Fibroblast of skin of abdomen (primary cell): ENCODE results near the gene THSD4.
"Not testable (repeated sequence)": the region's sequence is repeated elsewhere in the genome, so short reads cannot be mapped to it uniquely, and the experiment has no call there.

ENCODE experiments used
- DNase-seq: peaks from one replicate; pipeline ENCODE4 v3.0.0-alpha.2; 2013

THSD4 gene

DNA sequence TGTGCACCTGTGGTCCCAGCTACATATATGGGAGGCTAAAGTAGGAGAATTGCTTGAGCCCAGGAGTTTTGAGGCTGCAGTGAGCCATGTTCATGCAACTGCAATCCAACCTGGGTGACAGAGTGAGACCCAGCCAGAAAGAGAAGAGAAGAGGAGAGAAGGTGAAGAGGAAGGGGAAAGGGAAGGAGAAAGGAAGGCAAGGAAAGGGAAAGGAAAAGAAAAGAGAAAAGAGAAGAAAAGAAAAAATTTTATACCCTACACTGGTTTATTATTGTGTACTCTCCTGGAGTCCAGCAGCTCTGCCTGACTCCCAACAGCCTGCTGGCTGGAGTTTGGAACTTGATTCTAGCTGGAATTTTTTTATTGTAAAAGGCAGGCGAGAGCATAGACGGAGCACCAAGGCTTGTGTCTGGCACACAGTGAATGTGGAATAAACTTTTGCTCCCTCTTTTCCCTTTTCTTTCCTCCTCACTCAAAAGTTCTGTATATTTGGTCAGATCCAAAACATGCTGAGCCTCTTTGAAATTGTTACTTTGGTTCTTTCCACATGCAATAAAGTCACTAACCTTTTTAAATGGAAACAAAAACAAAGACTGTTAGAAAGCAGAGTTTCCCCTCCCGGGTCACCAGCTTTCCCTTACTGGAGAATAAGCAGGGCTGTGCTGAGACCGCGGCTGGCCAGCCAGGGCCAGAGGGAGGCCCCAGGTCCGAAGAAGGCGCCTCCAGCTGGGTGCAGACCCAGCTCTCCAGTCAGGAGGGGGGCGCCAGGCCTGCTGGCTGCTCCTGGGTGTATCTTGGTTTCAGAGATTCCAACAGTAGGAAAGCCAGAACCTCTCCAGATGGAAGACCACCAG, 9.9 kb downstream of the THSD4 start:
- DNase-seq = no peak

DNA sequence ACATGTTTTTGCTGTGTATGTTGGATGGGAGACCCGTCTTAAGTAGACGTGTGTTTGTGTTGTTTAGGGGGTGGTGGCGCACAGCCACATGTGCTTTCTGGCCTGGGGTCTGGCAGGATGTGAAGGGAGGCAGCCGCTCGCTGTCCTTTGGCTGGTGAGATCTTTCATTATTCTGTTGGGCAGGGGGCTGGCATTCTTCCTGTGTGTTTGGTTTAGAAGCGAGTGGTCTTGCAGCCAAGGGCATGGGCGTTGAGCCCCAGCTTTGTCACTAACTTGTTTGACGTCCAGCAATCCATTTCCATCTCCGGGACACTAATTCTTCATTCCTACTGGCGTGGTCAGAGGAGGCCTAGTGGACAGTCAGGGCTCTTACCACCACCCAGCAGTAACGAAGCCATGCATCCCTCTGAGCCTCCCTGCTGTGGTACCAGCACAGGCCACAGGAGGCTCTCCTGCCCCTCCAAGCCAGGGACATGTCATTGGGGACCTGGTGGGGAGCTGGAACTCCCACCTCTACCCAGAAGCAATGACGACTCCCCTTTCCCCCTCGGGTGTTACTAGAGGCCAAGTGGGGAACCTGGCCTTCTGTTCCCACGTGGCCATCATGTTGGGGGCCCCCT, 10.7 kb downstream of the THSD4 start:
- no peak for DNase-seq

DNA sequence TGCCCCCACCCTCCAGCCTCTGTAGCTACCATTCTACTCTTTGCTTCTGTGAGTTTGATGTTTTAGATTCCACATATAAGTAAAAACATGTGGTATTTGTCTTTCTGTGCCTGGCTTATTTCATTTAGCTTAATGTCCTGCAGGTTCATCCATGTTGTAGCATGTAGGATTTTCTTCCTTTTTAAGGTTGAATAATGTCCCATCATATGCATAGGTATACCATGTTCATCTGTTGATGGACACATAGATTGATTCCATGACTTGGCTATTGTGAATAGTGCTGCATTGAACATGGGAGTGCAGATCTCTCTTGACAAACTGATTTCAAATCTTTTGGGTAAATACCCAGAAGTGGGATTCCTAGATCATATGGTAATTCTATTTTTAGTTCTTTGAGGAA, 11.8 kb downstream of the THSD4 start:
- DNase-seq = no peak

DNA sequence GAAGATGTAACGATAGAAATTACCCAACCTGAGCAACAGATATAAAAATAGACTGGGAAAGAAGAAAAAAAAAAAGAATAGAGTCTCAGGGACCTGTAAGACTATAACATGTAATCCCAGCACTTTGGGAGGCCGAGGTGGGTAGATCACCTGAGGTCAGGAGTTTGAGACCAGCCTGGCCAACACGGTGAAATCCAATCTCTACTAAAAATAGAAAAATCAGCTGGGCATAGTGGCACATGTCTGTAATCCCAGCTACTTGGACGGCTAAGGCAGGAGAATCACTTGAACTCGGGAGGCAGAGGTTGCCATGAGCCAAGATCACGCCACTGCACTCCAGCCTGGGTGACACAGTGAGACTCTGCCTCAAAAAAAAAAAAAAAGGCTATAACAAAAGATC, 12.9 kb downstream of the THSD4 start:
- DNase-seq = not testable (repeated sequence)

DNA sequence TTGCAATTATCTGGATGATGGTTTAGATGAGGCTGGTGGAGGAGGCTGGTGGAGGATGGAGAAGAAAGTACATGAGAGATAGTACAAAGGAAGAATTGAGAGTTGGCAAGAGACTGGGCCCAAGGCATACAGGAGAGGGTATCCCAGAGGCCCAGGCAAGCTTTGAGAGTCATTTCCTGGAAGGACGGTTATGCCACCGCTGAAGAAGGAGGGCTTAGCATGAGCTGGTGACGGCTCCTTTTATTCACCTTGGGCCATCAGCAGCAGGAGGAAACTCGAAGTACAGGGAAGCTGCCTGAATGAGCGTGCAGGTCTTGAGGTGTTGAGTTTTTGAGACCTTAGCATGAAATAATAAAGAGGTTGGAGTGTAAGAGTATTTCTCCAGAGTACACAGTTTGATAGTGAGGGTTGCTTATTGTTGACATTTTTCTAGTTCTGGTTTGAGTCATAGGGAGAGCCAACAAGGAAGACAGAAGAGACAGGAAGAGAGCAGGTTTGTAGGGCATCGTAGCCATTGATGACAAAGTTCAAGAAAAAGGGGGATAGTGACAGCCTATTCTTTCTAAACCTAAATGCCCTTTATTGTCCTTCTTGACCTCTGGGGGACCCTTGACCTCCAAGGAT, 13.8 kb downstream of the THSD4 start:
- DNase-seq = no peak

DNA sequence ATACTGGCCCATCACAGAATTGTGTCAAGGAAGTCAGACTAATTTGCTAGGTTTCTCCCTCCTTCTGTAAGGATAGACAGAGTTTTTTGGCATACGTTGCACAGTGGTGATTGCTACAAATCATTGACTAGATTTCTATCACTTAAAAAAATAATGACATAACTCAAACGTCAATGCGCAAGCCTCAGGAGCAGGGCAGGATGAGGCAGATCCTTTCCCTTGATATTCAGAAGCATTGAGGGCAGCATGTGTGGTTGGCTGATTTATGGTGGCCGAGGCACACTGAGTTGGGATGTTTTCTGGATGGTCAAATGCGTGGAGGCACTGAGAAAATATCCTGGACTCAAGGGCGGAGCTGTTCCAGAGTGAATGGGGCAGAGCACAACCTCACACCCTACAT, 14.4 kb downstream of the THSD4 start:
- DNase-seq = no peak

DNA sequence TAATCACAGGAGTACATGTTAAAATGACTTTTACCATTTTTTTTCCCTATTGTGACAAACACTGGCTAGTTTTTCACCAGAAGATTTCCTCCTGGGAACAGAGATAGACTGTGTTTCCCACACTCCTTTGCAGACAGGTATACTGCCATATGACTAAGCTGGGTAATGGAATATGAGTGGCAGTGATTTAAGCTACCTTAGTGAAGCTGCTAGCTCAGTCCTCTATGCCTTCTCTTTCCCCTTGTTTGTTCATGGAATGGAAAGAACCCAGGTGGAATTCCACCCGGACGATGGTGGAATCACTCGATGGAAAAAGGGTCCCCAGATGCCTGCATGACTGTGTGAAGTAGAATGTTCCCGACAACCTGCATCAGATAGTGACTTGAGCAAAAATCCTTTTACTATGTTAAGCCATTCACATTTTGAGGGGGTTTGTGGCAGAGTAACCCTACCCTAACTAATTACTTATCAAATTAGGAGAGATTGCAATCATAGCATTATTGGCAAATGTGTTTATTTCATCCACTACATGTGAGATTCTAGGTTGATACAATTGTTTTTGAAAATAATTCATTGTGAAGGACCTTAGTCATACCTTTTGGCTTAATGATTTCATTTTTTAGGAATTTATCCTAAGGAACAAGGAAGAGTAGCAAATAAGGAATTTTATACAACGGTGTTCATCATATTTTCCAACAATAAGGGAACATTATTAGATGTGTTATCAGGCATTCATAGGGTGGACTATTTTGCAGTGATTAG, 16.5 kb downstream of the THSD4 start:
- no peak for DNase-seq

DNA sequence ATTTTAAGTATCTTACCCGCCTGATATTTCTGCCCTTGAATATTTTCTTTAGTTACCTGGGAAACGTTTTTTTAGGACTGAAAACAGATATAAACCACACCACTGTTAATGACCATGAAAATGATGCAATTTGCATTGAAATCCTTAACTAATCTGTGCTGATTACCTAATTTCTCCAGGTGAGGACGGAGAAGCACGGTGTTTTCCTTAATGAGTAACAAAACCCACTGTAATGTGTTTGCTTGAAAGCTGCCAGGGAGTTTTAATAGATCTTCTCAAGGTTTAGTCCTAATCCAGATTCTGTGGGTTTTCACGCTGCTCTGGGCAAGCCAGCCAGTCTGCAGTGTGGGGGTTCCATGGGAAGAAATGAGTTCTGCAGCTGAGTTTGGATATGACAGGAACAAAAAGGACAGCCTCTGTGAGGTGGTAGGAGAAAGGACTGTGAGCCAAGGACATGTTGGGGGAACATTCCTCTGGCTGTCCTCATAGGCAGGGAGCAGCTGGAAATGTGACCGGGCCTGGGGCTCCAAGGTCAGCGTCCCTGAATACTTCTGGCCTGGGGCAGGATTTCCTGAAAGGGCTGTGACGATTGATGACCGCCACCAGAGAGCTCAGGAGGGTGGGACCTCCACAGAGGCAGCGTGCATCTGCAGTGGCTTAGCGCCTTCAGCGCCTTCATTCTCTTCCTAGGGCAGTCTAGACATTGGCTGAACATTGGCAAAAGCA, 18.6 kb downstream of the THSD4 start:
- DNase-seq = no peak

DNA sequence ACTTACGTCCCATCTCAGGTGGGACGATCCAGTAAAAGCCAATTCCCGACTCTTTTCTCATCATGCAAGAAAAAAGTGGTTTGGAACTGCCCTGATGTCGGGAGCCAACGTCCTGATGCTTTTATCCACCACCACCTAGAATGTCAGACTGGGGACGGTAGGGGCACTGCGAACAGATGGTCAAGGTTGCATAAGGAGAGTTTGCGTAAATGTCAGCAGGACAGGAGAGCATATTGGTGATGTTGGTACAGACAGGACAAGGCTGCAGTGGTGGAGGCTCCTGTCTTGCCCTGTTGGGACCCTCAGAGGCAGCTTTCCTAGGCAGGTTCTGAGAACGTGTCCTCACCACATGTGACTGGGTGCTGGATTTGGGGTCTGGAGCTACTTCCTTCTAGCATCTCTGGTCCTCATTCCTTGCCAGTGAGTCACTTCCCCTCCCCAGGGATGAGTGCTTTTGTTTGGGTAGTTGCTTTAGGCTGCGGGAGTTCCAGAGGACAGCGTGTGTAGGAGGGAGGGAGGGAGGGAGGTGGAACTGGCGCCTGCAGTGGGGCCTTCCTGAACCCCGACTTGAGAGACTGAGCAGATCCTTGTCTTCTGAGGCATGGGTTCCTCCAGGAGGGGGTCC, 21.0 kb downstream of the THSD4 start:
- peak; percentile 93 for DNase-seq

DNA sequence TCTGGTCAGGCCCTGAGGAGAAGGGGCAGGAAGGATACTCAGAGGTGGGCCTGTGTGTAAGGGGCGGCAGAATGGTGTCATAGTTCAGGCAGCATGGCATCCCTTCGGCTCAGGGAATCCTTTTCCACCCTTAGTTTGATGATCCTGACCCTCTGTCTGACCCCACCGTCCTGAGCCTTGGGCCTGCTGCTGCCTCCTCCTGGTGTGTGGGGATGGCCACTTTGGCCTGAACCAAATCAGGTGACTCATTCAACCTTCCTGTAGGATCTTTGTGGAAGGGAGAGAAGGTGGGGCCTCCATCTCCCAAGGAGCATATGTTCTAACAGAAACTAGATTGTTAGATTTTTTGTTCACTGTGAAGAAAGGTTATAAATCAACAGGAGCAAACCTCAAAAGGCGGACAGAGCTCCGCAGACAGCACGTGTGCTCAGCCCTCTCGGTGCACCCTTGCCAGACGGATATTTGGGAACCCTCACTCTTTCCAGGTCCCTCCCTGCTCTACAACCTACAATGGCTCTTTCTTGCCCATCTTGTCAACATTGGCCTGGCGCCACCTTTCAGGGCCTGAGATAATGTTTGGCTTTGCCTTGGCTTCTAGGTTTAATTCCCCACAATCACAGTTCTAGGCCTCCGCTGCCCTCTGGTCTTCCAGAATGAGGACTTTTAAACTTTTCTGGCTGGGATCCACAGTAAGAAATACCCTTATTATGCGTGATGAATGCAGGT, 21.7 kb downstream of the THSD4 start:
- peak; percentile 59 for DNase-seq

DNA sequence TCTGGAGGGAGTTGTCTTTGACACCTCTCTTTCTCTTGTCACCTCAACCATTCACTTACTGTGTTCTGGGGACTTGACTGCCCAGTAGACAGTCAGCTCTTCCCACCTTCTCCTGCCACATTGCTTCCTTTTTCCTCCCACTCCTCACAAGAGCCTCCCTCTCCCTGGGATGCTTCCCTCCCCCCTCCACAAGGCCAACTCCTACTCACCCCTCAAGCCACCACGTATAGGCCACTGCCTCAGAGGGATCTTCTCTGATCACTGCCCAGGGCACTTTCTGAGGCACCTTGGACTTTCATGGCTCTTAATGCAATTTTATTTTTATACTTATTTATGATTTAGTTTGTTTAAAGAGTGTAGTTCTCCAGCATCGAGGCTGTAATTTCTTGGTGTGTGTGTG, 23.2 kb downstream of the THSD4 start:
- no peak for DNase-seq

DNA sequence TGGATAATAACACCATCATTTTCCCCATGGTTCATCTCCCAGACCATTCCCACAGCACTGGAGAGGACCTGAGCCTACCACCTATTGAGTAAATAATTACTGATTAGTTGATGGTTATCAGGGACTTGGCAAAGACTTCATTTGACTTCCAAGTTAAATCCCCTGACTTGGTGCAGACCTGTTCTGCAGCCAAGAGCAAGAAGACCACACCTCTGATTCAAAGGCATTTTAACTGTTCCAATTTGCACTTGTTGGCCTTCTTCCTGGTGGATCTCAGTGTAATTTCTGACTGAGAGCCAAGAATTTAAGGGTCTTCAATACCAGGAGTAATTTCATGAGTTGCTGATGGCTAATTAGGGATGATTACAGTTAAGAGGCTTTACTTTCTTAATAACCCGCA, 24.0 kb downstream of the THSD4 start:
- DNase-seq = no peak

DNA sequence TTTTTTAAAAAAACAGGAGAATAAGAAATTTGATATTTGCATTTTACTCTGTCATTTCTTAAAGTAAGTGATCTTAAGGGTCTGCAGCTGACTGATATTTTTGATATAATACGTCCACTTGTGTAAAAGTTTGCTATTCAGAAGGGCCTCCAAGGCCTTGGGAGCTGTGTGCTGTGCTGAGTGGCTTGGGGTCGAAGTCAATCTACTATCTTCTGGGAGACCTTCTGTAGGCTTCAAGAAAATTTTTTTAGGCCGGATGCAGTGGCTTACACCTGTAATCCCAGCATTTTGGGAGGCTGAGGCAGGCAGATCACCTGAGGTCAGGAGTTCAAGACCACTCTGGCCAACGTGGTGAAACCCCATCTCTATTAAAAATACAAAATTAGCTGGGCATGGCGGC, 26.3 kb downstream of the THSD4 start:
- no peak for DNase-seq

DNA sequence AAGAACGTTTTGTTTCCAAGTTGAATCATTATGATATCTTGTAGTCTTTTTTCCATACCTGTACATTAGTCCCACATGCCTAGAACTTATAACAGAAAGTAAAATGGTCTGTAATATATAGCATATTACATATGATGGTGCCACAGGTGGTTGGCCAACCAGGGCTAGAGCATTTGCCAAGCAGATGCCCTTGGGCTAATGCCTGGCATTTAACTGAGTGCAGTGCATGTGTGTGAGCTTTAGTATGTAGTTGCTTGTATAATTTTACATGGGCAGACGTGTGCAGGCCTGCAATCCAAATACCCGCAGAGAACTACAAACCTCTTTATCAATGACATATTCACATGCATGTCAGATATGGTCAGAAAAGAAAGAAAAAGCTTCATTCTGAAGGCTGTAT, 27.5 kb downstream of the THSD4 start:
- DNase-seq = no peak

DNA sequence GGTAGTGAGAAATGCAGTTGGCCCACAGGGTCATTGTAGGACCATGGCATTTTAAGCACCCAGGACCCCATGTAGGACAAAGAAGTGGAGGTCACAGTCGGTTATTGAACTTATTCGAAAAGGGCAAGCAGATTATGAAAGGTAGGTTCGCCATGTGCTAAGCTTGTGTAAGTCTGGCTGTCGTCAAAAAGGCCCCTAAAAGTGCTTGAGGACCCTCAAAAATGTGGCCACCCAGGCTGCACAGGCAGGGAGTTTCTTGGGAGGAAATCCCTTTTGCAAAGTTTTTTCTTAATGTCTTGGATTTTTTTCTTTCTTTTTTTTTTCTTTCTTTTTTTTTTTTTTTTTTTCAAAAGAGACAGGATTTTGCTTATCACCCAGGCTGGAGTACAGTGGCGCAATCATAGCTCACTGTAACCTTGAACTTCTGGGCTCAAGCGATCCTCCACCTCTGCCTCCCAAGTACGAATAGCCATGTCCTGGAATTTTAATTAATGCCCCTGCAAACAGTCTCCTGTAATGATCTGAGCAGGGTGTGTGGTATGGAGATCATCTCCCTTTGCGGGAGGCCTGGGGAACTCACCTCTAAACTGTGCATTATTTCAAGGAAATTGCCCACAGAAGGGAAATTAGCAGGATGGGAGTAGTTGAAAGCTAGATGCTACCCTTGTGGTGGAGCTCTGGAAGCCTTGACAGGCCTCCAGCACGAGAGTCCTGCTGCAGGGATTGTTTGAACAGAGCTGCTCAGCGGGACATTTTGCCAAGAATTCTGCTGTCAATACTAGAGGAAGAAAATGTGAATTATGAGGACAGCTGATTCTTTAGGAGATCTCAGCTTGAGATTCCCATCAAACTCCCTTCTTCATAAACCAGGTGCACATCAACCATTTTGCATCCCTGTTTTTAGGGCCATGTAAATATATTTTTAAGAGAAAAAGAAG, 28.4 kb downstream of the THSD4 start:
- no peak for DNase-seq

DNA sequence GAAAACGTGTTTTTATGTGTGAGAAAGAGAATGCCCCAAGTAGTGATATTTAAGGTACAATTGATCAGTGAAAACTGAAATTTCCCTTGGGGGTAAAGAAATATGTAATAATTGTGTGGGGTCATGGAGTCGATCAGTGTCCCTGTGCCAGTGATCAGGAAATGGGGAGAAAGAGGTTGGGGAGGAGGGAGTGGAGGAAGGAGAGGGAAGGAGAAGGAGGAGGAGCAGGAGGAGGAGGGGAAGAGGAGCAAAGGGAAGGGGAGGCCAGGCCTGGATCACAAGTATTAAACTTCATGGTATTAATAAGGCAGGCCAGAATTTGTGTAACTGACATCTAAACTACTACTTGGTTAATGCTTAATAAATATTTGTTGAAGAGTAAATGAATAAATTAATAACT, 30.4 kb downstream of the THSD4 start:
- no peak for DNase-seq

DNA sequence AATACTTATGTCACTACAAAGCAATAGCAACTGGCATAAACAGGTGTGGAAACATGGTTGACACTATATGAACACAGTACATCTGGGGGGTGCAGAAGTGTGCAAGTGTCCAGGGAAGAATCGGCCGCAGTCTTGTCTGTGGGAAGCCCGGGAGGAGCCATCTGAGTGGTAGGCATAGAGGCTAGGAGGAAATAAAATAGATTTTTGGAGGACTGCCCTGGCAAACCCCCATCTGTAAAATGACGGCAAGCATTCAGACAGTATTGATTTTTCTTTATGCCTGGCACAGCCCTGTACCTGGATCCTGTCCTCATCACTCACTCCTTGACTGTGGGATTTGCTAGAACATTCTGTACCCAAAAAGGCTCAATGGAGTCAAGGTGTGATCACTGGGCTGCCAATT, 31.3 kb downstream of the THSD4 start:
- no peak for DNase-seq

DNA sequence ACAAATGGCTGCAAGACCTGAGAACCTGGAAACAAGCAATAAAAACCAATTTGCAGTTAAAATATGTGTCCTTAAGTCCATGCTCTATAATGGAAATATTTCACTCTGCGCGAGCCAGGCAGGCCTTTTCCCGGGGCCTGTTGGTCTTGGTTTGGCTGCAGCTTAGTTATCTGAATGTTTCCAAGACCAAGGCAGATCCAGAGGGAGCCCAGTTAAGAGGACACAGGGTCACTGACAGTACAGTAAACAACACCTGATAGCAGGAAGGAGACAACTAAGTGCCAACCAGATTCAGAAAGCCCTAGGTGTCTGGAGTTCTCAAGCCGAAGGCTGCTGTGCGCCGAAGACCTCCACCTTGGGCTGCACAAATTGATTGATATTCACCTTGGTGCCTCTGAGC, 32.8 kb downstream of the THSD4 start:
- DNase-seq = no peak

DNA sequence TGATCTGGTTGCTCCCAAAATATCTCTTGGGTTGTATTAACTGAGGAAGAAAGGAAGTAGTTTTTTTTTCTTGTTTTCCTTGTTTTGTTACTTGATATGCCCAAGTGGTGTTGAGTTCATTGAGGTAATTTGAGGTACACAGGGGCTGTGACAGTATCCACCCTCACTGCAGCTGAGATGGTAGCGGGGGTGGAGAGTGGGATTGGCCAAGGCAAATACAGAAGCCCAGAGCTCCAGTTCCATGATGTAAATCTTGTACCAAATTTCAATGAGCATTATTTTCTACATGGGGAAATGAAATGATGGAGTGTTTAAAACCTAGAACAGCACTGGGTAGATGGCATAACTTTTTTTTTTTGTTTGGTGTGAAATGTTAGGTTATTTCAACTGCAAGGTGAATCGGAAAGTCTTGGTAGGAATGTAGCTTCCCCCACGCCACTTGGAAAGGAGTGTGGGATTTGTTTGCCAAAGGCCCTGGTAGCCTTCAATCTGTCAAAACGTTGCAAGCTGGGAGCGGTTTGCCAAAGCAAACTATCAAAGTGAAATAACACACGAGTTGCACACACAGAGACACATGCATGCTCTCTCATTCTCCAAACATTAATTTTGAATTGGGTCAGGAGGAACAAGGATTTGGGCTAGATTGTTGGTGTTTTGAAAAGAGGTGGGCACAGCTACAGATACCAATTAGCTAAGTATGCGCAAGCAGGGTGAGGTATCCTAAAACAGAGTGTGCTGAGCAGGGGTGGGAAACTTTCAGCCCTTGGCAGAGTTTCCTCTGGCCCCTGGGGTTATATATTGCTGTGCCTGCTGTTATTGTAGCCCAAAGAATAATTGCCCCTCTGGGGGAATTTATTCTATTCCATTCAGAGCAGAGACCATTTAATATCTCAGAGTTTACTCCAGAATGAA, 34.6 kb downstream of the THSD4 start:
- DNase-seq = no peak
